NCI-H146 treated with DMSO at 0.1 percent for 48 hours (cell line): ENCODE data around the gene ENO2.

Experiments
- DNase-seq: peaks from one replicate; lab custom pipeline; 2025; ENCODE audit not compliant: unreplicated experiment; lab: John Stamatoyannopoulos, UW

Gene ENO2

DNA sequence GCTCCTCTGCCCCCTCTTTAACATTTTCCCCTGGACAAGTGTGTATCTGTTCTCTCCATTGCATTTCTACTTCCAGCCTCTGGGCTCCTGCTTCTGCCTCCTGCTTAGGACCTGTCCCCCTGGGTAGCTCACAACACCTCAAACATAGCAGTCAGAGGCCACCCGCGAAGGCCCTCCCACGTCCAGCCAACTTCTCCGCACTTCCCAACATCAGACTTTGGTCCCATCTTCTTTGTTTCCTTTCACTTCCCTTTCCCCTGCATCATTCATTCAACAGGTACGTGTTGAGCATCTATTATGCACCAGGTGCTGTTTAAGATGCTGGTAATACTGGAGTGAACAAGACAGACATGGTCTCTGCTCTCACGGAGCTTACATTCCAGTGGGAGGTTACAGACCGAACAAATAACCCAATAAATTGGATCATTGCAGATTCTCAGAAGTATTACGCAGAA is 32.6 kb downstream of the ENO2 start:
- DNase-seq = no peak

DNA sequence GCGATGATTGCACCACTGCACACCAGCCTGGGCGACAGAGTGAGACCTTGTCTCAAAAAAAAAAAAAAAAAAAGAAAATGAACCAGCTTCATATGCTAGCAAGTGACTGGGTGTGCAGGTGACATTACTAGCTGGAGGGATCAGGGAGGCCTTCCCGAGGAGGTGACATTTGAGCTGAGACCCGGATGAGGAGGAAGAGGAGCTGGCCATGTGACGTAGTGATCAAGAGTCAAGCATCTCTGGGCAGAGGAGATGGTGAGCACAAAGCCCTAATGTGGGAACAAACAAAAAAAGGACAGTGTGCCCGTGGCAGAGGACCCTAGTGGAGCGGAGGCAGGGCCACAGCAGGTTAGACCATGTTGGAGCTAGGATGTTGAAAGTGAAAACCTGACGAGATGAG is 33.2 kb downstream of the ENO2 start:
- DNase-seq = no peak

DNA sequence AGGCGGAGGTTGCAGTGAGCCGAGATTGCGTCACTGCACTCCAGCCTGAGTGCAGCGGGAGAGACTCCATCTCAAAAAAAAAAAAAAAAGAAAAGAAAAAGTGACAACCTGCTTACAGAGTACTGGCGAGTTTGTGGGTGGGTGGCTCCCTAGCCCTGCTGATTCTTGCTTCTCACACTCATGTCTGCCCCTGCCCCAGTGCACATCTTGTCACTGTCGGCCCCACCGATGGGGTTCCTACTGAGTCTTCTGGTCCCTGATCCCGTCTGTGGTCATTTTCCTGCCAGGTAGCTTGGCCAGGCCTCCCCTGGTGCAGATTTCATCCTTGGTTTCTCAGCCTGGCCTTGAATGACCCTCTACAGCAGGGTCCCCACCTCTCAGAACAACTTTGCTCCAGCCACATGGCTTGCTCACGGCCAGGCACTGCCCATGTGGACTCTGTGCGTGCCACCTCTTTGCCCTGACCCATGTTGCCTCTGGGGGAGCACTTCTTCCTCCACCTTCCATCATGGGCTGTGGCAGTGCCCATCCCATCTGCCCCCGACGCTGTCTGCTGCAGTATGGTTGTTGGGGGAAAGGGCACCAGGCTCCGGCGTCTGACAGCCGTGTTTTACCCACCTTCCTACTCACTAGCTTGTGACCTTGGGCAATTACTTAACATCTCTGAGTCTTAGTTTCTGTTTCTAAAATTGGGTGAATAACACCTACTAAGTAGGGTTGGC is 34.7 kb downstream of the ENO2 start:
- DNase-seq = no peak

DNA sequence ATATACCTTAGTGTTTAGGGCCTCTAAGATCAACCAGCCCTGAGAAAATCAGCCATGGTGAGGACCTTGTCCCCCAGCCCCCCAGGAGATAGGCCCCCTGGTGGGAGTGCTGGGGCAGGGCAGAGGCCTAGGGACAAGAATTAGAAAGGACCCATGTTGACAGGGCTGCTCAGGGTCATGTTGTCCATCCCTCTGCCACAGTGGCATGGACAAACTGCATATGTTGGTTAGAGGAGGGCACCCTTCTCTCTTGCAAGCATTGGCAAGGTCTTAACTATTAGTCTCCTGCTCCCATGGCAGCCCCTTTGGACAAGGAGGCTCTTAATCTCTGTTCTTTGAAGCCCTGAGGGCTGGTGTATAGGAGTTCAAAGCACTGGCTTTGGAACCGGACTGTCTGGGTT is 36.0 kb downstream of the ENO2 start:
- DNase-seq = no peak

DNA sequence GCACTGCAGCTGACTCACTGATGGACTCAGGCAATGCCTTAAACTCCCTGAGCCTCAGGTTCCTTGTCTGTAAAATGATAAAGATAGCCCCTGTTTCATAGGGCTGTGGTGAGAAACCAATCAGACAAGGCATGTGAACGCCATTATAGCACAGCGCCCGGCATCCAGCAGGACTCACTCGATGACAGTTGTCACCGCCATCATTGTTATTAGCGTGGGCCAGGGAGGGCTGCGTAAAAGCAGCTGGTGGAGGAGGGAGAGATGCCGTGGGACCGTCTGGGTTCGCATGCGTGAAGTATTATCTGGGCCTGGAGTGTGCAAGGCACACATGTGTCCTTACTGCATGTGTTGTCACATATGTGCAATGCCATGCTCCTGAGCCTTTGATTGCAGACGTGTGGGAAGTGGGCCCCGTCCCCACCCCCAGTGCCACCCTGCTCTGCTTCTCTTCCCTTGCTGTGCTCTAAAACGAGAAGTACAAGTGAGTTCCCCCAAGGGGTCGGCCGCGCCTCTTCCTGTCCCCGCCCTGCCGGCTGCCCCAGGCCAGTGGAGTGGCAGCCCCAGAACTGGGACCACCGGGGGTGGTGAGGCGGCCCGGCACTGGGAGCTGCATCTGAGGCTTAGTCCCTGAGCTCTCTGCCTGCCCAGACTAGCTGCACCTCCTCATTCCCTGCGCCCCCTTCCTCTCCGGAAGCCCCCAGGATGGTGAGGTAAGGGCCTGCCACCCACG is 36.6 kb downstream of the ENO2 start, which contains the start of gene PTPN6:
Gene PTPN6, plus strand, starts transcription at position 546 of the 730 bp plus-strand sequence. Its CDS starts 157 bp downstream, at position 703.
- no peak for DNase-seq

DNA sequence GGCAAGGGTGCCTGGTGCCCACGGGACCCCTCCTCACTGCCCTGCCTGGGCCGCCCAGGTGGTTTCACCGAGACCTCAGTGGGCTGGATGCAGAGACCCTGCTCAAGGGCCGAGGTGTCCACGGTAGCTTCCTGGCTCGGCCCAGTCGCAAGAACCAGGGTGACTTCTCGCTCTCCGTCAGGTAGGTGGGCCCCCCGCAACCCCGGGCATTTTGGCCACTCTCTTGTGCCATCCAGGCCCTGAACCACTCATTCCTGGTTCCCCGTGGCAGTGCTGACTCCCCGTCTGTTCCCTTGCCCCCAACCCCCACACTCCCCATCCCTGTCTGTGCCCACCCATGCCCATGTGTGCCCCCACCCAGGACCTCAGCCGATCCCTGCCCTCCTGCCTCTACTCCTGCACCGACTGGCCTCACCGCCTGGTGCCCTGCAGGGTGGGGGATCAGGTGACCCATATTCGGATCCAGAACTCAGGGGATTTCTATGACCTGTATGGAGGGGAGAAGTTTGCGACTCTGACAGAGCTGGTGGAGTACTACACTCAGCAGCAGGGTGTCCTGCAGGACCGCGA is 37.3 kb downstream of the ENO2 start:
- no peak for DNase-seq

DNA sequence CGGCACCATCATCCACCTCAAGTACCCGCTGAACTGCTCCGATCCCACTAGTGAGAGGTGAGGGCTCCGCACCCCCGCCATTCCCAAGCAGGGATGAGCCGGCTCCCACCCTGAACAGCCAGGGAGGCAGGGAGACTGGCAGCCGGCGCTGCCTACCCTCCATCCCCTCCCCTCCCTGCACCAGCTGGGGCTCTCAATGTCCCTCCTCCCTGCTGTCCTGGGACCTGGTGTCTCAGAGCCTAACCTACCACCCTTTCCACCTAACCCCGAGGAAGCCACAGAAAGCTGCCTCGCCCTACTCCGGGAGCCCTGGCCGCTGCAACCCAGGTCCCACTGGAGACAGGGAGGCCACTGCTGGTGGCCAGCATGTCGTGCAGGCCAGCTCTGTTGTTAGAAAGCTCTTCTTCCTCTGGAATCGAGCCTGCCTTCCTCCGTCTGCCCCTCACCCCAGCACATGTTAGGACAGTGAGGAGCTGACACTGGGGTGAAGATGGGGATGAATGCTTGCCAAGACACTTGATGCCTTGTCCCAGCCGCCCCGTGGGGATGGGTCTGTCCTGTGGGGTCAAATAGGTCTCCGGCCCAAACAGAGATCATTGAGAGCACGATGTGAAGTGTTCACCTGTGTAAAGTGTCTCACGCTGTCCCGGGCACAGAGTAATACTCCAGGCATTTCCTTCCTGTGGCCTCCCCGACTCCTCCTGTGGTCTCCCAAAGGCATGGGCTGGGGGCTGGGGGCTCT is 37.9 kb downstream of the ENO2 start:
- DNase-seq = no peak

DNA sequence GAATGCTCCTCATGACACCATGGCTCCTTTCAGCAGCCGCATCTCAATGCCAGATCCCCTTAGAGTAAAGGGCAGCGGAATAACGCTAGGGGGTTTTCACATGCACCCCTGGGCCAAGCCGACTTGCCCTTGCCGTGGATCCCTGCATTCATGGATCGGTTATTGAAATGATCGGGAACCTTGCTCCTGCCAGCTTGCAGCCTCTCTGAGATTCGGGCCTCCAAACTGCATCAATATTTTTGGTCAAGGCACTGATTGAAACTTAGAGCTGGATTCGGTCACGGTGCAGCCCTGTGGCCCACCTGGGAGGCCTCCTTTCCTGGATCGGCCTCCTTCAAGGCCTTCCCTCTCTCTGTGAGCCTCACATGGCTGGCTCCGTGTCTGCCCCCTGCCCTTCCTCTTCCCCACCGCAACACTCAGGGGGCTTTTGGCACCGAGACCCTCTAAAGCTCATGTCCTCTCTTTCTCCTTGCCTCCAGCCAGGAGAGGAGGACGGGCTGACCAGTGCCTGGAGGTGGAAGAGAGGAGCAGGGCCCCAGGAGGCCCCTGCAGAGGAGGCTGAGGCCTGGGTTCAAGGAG is 38.6 kb downstream of the ENO2 start:
- DNase-seq = no peak

DNA sequence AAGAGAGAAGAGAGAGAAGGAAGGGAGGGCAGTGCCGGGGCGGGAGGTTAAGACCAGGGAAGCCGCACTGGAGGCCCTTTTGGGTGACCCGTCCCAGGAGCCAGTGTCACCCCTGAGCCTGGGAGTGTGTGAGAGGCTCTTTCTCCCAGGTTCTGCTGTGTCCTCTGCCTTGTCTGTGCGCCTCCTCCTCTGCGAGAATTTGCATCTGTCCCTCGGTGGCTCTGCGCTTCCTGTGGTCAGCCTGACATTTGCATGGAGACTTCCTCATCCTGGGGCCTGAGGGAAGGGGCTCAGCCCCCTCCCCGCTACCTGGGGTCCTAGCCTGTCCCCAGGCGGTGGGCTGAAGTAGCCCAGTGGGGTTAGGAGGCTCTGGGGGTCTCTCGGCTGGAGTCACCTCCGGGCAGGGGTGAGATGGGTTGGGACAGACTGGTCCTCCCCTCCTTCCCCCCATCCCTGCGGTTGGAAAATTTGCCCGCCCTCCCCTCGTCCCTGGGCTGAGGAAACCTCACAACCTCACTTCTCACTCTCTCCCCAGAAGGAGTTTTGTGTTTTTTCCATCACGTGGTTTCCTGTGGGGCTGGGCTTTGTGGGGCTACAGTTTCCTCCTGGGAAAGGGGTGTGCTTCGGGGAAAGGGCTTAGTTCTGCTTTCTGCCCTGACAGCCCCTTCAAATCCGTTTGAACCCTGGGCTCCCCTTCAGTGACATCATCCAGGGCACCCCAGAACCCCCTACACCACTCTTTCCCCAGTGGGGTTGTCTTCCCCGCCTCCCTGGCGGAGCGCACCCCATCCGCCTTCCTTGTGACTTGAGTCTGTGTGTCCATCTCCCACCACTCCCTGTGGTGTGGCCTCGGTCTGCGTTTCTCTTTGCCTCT is 39.3 kb downstream of the ENO2 start:
- no peak for DNase-seq

DNA sequence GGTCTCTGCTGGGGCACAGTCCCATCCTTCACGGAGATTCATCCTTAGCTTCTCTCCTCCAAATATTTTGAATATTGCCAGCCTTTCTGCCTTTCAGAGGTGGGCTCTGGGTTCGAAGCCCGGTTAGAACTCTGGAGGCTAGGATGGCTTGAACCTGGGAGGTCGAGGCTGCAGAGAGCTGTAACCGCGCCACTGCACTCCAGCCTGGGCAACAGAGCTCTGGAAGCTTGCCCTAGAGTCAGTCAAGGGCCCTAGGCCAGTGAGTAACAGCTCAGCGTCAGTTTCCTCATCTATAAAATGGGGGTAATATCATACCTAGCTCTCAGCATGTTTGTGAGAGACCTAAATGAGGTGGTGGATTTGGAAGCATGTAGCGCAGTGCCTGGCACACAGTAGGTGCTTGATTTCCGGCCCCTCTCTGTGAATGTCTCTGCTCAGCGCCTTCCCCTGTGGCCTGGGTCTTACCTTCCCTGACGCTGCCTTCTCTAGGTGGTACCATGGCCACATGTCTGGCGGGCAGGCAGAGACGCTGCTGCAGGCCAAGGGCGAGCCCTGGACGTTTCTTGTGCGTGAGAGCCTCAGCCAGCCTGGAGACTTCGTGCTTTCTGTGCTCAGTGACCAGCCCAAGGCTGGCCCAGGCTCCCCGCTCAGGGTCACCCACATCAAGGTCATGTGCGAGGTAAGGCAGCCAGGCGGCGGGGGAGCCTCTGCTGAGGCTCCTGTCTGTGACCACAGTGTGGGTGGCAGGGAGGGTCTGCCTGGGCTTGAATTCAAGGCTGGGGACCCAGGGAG is 40.1 kb downstream of the ENO2 start:
- DNase-seq = no peak

DNA sequence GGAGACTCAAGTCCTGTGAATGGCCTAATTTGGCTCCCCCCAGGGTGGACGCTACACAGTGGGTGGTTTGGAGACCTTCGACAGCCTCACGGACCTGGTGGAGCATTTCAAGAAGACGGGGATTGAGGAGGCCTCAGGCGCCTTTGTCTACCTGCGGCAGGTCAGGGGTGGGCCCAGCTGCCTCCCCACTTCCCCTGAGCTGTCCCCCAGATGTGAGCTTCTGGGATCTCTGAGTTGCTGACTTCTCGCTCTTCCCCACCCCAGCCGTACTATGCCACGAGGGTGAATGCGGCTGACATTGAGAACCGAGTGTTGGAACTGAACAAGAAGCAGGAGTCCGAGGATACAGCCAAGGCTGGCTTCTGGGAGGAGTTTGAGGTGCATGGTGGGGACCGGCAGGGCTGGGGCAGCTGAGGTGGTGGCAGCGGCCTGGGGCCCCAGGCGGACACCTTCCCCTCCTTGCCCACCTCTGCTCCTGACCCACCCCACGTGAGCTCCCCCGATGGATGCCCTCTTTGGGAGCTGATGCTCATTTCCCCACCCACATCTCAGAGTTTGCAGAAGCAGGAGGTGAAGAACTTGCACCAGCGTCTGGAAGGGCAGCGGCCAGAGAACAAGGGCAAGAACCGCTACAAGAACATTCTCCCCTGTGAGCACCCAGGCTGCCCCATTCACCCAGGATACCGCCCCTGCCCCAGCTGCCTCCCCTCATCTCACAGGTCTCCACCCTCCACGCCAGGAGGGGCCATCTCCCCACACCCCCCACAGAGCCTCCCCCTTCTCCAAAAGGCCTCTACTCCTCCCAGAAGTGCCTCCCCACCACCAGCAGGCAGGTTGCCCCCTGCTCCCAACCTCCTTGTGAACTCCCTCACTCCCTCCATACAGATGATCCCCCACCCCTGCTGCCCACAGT is 41.0 kb downstream of the ENO2 start:
- no peak for DNase-seq

DNA sequence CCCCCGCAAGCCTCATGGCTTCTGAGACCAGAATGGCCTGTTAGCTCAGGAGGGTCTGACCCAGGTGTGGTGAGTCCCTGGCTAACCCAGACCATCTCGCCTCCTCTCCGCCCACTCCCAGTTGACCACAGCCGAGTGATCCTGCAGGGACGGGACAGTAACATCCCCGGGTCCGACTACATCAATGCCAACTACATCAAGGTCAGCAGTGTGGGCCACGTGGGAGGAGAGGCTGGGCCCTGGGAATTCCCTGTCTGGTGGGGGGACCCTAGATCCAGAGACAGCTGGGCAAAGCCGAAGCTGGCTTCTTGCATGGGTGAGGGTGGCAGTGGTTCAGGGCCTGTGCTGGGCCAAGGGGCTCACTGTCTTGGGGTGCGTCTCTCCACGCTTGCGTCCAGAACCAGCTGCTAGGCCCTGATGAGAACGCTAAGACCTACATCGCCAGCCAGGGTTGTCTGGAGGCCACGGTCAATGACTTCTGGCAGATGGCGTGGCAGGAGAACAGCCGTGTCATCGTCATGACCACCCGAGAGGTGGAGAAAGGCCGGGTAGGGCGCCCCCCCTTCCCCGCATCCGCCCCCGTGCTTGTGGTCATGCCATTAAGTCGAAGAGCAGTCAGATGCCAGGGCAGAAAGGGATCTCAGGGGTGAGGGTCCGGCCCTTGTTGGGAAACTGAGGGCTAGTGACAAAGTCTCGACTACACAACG is 41.8 kb downstream of the ENO2 start:
- no peak for DNase-seq

DNA sequence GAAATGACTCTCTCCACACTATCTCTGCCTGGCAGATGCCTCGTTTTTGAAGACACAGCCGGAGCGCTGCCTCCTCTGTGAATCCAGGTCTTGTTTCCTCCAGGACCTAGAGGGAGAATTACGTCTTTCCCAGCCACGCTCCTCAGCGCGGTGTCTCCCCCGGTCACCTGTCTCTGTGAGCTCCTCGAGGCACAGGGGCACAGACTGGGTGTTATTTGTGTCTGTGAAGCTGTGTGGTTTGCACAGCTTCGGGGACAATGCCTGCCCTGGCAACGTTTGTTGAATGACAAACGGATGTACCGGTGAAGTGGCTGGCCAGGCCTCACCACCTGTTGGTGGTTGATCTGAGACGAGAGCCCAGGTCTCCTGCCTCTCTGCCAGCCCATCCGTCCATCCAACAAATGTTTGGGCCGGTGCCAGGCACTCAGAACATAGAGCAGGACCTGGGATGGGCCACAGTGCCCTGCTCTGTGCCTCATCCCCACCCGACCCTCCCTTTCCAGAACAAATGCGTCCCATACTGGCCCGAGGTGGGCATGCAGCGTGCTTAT is 42.8 kb downstream of the ENO2 start:
- DNase-seq = no peak

DNA sequence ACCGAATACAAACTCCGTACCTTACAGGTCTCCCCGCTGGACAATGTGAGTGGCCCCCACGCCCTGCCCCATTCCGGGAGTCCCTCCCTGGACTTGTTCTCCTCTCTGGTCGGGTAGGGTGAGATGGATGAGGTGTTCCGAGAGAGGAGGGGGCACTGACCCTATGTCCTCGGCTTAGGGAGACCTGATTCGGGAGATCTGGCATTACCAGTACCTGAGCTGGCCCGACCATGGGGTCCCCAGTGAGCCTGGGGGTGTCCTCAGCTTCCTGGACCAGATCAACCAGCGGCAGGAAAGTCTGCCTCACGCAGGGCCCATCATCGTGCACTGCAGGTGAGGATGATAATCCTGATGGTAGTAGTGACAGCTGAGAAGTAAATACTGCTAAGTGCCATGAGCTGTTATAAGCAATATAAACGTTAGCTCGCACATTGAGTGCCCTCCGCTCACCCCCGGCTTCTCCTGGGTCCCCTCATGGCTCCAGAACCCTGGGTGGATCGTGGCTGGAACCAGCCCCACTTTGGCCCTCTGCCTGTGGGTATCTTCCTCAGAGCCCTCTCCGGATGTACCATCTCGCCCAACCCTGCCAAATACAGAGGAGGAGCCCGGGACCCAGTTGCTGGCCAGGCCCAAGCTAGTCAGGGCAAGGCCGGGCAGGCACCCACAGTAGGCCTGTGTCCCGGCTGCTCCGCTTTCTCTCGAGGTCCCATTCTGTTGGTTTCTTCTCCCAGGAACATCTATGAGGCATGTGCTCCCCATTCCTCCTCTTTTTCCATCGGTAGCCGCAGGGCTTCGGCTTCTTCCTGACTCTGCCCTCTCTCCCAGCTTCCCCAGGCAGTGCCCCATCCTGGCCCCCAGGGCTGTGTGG is 43.6 kb downstream of the ENO2 start:
- DNase-seq = no peak

DNA sequence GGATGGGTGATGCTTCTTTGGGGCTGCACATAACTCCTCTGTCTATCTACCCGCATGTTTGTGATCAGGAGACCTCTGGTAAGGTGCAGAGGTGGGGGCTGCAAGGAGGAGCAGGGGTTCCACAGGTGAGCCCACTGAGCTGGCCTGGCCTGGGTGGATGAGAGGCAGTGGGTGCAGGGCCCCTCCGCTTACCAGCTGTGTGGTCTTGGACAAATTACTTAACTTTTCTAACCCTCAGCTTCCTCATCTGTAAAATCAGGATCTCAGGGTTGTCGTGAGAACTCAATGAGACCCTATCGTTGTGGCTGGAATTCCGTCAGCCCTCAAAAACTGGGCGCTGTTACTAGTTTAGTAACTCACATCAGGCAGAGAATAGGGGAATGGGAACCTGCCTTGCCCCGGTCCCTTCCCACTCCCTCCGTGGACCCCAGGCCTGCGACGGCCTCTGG is 44.3 kb downstream of the ENO2 start:
- no peak for DNase-seq

DNA sequence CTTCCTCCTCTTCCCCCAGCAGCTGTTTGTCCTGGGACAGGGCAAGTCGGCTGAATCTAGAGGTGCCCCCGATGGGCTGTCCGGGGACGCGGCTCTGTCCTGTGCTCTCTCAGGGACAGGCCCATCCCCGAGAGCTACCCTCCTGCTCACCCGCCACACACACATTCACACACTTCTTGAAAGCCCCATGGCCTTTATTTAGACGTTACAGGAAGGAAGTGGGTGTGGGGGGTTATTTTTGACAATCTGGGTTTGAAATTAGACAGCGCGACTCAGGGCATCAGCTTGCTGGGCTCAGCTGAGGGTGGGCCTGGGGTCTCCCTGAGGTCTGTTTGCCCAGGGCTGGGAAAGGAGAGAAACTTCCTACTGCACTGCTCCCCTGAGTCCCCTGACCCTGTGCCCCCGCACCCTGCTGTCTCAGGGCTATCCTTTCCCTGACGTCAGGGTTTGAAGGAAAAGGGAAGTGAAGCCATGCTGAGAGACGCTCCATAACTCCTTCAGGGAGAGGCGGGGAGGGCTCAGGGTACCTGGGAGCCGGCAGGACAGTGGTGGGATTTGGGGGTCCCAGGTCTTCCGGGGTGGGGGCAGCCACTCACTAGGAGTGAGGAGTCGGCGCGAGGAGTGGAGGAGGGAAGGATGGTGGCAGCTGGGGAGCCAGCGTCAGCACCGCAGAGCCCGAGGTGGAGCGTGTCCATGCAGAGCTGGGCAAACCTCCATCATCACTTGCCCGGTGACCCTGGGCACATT is 44.9 kb downstream of the ENO2 start:
- no peak for DNase-seq
